Astrocyte (in vitro differentiated cells and primary cell): Measurements from ENCODE around the gene RABEP2.

Source experiments
- CTCF ChIP-seq: IDR thresholded peaks from 2 replicates; pipeline ENCODE4 v1.5.1; 2011; ENCODE audit warnings: low read depth, mild to moderate bottlenecking, inconsistent platforms, low read length, moderate library complexity; ENCODE audit not compliant: insufficient read depth
- EZH2 ChIP-seq: IDR thresholded peaks from 2 replicates; pipeline ENCODE4 v1.6.1; 2012; ENCODE audit warnings: mild to moderate bottlenecking, low read length, inconsistent platforms; ENCODE audit not compliant: insufficient read depth

- no peak for TF ChIP-seq CTCF
- TF ChIP-seq EZH2, result no peak
Observed at GRCh38 chr16:28964072-28964471, 39.0 kb upstream of the RABEP2 start.
